CD4-positive, alpha-beta T cell (primary cell): ENCODE measurements around the gene DNAJB2. TPM values are rescaled to one million over a fixed set of nuclear protein-coding genes. Genes with fewer than 3 reads are reported as not detected.

Experiments
- ATAC-seq: fragments of 200-7000 bp; cut with Tn5 transposase; one replicate; pipeline ENCODE4 v1.10.0; 2022; ENCODE audit warnings: mild to moderate bottlenecking; ENCODE audit not compliant: poor library complexity
- CTCF ChIA-PET: fragments of 350-600 bp; sonication (Branson Sonifier 250); formaldehyde crosslinking; loops from one replicate; lab custom pipeline; 2021; ENCODE audit warnings: antibody characterized with exemption, inconsistent platforms; lab: Charles Lee
- POLR2A ChIA-PET: fragments of 350-600 bp; sonication (Branson Sonifier 250); formaldehyde crosslinking; loops from one replicate; lab custom pipeline; 2021; ENCODE audit warnings: antibody characterized with exemption, inconsistent platforms; lab: Charles Lee
- DNase-seq, 14 experiments: peaks; one replicate each; pipeline ENCODE4 v3.0.0-alpha.2; 2013 to 2020; ENCODE audit warnings: mixed read lengths in 2 of 14
- H3K27ac ChIP-seq, 2 donors: one replicate each; pipeline versions ENCODE4 v1.5.1 to v1.7.0; 2013; ENCODE audit warnings: low read length in 2 of 2, low read depth in 1 of 2, mild to moderate bottlenecking in 1 of 2
- H3K27me3 ChIP-seq, 2 experiments: 1 replicate in 1 of 2; 2 replicates in 1 of 2; pipeline versions ENCODE4 v1.6.1 to v1.7.0; 2013; ENCODE audit warnings: low read length in 2 of 2, control low read depth in 1 of 2, mild to moderate bottlenecking in 1 of 2, moderate library complexity in 1 of 2; ENCODE audit not compliant: insufficient read depth in 2 of 2, control insufficient read depth in 1 of 2
- H3K36me3 ChIP-seq: one replicate; pipeline ENCODE4 v1.6.1; 2013; ENCODE audit warnings: low read length, control low read depth; ENCODE audit not compliant: insufficient read depth
- H3K4me1 ChIP-seq: one replicate; pipeline ENCODE4 v1.6.1; 2013; ENCODE audit warnings: low read length, control low read depth; ENCODE audit not compliant: insufficient read depth
- H3K4me3 ChIP-seq: one replicate; pipeline ENCODE4 v1.5.1; 2013; ENCODE audit warnings: mild to moderate bottlenecking, low read length, moderate library complexity
- H3K9me3 ChIP-seq, 2 experiments: 1 replicate in 1 of 2; 2 replicates in 1 of 2; pipeline versions ENCODE4 v1.6.1 to v1.7.0; 2013; ENCODE audit warnings: low read length in 2 of 2, mild to moderate bottlenecking in 2 of 2, control low read depth in 1 of 2, moderate library complexity in 1 of 2; ENCODE audit not compliant: control insufficient read depth in 1 of 2, insufficient read depth in 1 of 2
- H3K27ac Mint-ChIP-seq: one replicate; pipeline ENCODE4 v1.8.0; 2020; ENCODE audit warnings: mixed read lengths
- H3K27me3 Mint-ChIP-seq: one replicate; pipeline ENCODE4 v1.8.0; 2021; ENCODE audit warnings: mixed read lengths
- H3K36me3 Mint-ChIP-seq: one replicate; pipeline ENCODE4 v1.8.0; 2021; ENCODE audit warnings: low read depth, mixed read lengths
- H3K4me1 Mint-ChIP-seq: one replicate; pipeline ENCODE4 v1.8.0; 2021; ENCODE audit warnings: low read depth, mixed read lengths
- H3K4me3 Mint-ChIP-seq: one replicate; pipeline ENCODE4 v1.8.0; 2020; ENCODE audit warnings: mild to moderate bottlenecking, mixed read lengths
- H3K9me3 Mint-ChIP-seq: one replicate; pipeline ENCODE4 v1.8.0; 2020; ENCODE audit warnings: mixed read lengths
- CTCF ChIP-seq: fragments of 200-600 bp; IDR thresholded peaks from one replicate; pipeline ENCODE4 v1.8.0; 2022; ENCODE audit warnings: antibody characterized with exemption, mild to moderate bottlenecking
- intact Hi-C, 2 experiments: fragments of 100-400 bp; cut with DNase I in 1 of 2; cut with micrococcal nuclease in 1 of 2; formaldehyde crosslinking; loops; one replicate each; pipeline versions ENCODE4 v1.15.1 to v1.9.0; 2023 to 2025; cut with DNase I, micrococcal nuclease
- total RNA-seq, 174 experiments: library from RNA in 2 of 174; stranded (reverse) in 2 of 174; gene quantifications; one replicate each; pipeline ENCODE4 v1.2.3 and lab custom pipeline; 2021 to 2026

The DNAJB2 gene
- total RNA-seq, 2 experiments from 2014 or later = 151 to 161 TPM

GRCh38 chr2:219268294-219268693 is 10.9 kb upstream of the DNAJB2 start:
- peaks cover 0 to 2% of the 10 kb centered on the region in 2 experiments for H3K27me3 ChIP-seq
- ChIA-PET POLR2A (no interaction called here), CTCF (no interaction called here)
- no peak overlapping the region for H3K4me3 ChIP-seq
- H3K27me3 Mint-ChIP-seq = no peaks in the 10 kb centered on the region
- DNase-seq (no peak), ATAC-seq (no peak)
- H3K4me1 Mint-ChIP-seq = no peaks in the 10 kb centered on the region
- H3K4me1 ChIP-seq = no peaks in the 10 kb centered on the region
- H3K9me3 ChIP-seq = no peaks in the 10 kb centered on the region
- no peaks in the 10 kb centered on the region for H3K36me3 ChIP-seq
- H3K27ac Mint-ChIP-seq = no peak overlapping the region
- no peak for TF ChIP-seq CTCF
- H3K27ac ChIP-seq = no peak overlapping the region
- H3K4me3 Mint-ChIP-seq = no peak overlapping the region
- intact Hi-C loops = no loop called here
- H3K9me3 Mint-ChIP-seq = no peaks in the 10 kb centered on the region
- H3K36me3 Mint-ChIP-seq = no peaks in the 10 kb centered on the region

- Histone ChIP-seq H3K4me1 (no peaks in the 10 kb centered on the region), H3K4me3 (no peak overlapping the region), H3K27ac (no peak overlapping the region), H3K36me3 (no peaks in the 10 kb centered on the region), H3K9me3 (no peaks in the 10 kb centered on the region), H3K27me3 (peaks cover 0 to 2% of the 10 kb centered on the region in 2 experiments)
- DNase-seq = no peak
- Mint-ChIP-seq H3K4me3 (no peak overlapping the region), H3K9me3 (no peaks in the 10 kb centered on the region), H3K4me1 (no peaks in the 10 kb centered on the region), H3K36me3 (no peaks in the 10 kb centered on the region), H3K27me3 (no peaks in the 10 kb centered on the region), H3K27ac (no peak overlapping the region)
- ChIA-PET POLR2A (interaction anchor here (1.3 kb wide), 1 partner anchor 10 kb away, joined by 5 read pairs; the partner anchor contains the start of gene DNAJB2), CTCF (no interaction called here)
- intact Hi-C loops = no loop called here
- TF ChIP-seq CTCF = no peak
- ATAC-seq = no peak
Measured at GRCh38 chr2:219269362-219270054, 9.7 kb upstream of the DNAJB2 start.

GRCh38 chr2:219270055-219270372 is 9.2 kb upstream of the DNAJB2 start:
- DNase-seq (no peak), ATAC-seq (no peak)
- Mint-ChIP-seq H3K4me3 (no peak overlapping the region), H3K36me3 (no peaks in the 10 kb centered on the region), H3K27ac (no peak overlapping the region), H3K4me1 (no peaks in the 10 kb centered on the region), H3K27me3 (no peaks in the 10 kb centered on the region), H3K9me3 (no peaks in the 10 kb centered on the region)
- ChIA-PET CTCF (no interaction called here), POLR2A (interaction anchor here (1.3 kb wide), 1 partner anchor 9 kb away, joined by 5 read pairs; the partner anchor contains the start of gene DNAJB2)
- H3K27me3 ChIP-seq = peaks cover 0 to 2% of the 10 kb centered on the region in 2 experiments
- no peaks in the 10 kb centered on the region for H3K36me3 ChIP-seq
- TF ChIP-seq CTCF = no peak
- no peaks in the 10 kb centered on the region for H3K4me1 ChIP-seq
- H3K4me3 ChIP-seq = no peak overlapping the region
- intact Hi-C loops = no loop called here
- H3K9me3 ChIP-seq = no peaks in the 10 kb centered on the region
- no peak overlapping the region for H3K27ac ChIP-seq
